ENCODE data around the gene ARL15. TPM values are rescaled to one million over a fixed set of nuclear protein-coding genes. Genes with fewer than 3 reads are reported as not detected.

ARL15 gene
- total RNA-seq, 1 experiment from 2014 or later: 13.0 TPM

- Histone ChIP-seq H3K9me3 (ENCODE audit: control insufficient read depth, low read depth, low read length) (no peaks in the 10 kb centered on the region), H4K91ac (ENCODE audit: insufficient read length, low read depth, low read length) (no peak overlapping the region), H3K79me2 (ENCODE audit: insufficient read depth, low read length) (no peaks in the 10 kb centered on the region), H3K56ac (ENCODE audit: insufficient read length, low read depth, low read length) (no peak overlapping the region), H3T11ph (ENCODE audit: low read length) (no peak overlapping the region), H3K27ac (ENCODE audit: insufficient read length, low read depth, low read length) (no peak overlapping the region), H2BK15ac (ENCODE audit: low read depth, low read length) (no peak overlapping the region), H2BK120ac (ENCODE audit: low read depth, low read length, poor library complexity, severe bottlenecking) (no peak overlapping the region), H3K23me2 (ENCODE audit: insufficient read length, low read depth, low read length, poor library complexity, severe bottlenecking) (no peaks in the 10 kb centered on the region), H3K4me2 (ENCODE audit: insufficient read depth, insufficient read length, low read length) (no peak overlapping the region), H2BK12ac (ENCODE audit: insufficient read length, low read depth, low read length) (no peak overlapping the region), H3K14ac (ENCODE audit: insufficient read depth, low read length) (no peak overlapping the region), H4K5ac (ENCODE audit: insufficient read length, low read depth, low read length) (no peak overlapping the region), H3K79me1 (ENCODE audit: insufficient read depth, low read depth, low read length, poor library complexity, severe bottlenecking) (no peaks in the 10 kb centered on the region), H3K27me3 (ENCODE audit: insufficient read depth, low read length) (no peaks in the 10 kb centered on the region), H2BK5ac (ENCODE audit: insufficient read length, low read length) (no peak overlapping the region), H3K4me1 (ENCODE audit: insufficient read depth, low read length) (no peaks in the 10 kb centered on the region; the same call in 1 of the 2 replicates), H3K4ac (ENCODE audit: low read depth, low read length) (no peak overlapping the region), H3K9ac (ENCODE audit: extremely low read depth, insufficient read length, low read length) (no peak overlapping the region), H2BK20ac (ENCODE audit: low read depth, low read length, poor library complexity, severe bottlenecking) (no peak overlapping the region), H2AK5ac (ENCODE audit: insufficient read length, low read length) (no peak overlapping the region), H3K23ac (ENCODE audit: insufficient read length, low read depth, low read length) (no peak overlapping the region), H4K20me1 (ENCODE audit: control insufficient read depth, insufficient read depth, insufficient read length) (no peaks in the 10 kb centered on the region), H2AFZ (ENCODE audit: low read length) (no peak overlapping the region), H4K8ac (replicated peaks; ENCODE audit: insufficient read length, low read depth, low read length) (no peak overlapping the region), H3K18ac (ENCODE audit: insufficient read length, low read depth, low read length) (no peak overlapping the region)
- no peaks in the 10 kb centered on the region for H3K27me3 Mint-ChIP-seq (ENCODE audit: low read depth)
- TF ChIP-seq CTCF (conservative IDR thresholded peaks at IDR 0.05): no peak
- no peaks in the 10 kb centered on the region for H3K36me3 Mint-ChIP-seq (ENCODE audit: insufficient read depth in 1 of 3, low read depth in 3 of 3)
- WGBS (ENCODE audit: extremely low coverage, insufficient read length, low lambda C conversion rate): no CpG with 5 or more reads among the region's 2 CpGs
- no peaks in the 10 kb centered on the region for H3K9me3 Mint-ChIP-seq
- no peak for DNase-seq
- H3K4me1 Mint-ChIP-seq: peaks cover 22 to 26% of the 10 kb centered on the region in 2 experiments
- H3K4me3 Mint-ChIP-seq: no peak overlapping the region
- no peak overlapping the region for H3K27ac Mint-ChIP-seq
Observed at GRCh38 chr5:54323495-54323894, 13.1 kb upstream of the ARL15 start.
